OCI-LY7 (cell line): ENCODE measurements around the gene FLACC1.

Experiments used
- CTCF ChIP-seq: fragments of 200-600 bp; sonication (generic); conservative IDR thresholded peaks from 2 replicates; pipeline ENCODE4 v1.5.1; 2014; ENCODE audit warnings: mild to moderate bottlenecking, antibody characterized with exemption, low read length, moderate library complexity, mixed read lengths
- EZH2phosphoT487 ChIP-seq: fragments of 200-600 bp; sonication (generic); IDR thresholded peaks from 2 replicates; pipeline ENCODE4 v1.6.1; 2018; ENCODE audit warnings: low read depth, borderline replicate concordance, mild to moderate bottlenecking, mixed run types, antibody characterized with exemption, low read length, moderate library complexity, mixed read lengths

GRCh38 chr2:201260302-201260800 lies 96.8 kb downstream of the FLACC1 start, which contains the start of gene CASP8:
- no peak for TF ChIP-seq EZH2phosphoT487
- TF ChIP-seq CTCF, result no peak
